ENCODE measurements around the gene BCL6B. TPM values are rescaled to one million over a fixed set of nuclear protein-coding genes. Genes with fewer than 3 reads are reported as not detected.

The BCL6B gene
- total RNA-seq, 2 donors from 2014 or later: 6.1 to 9.2 TPM

DNA sequence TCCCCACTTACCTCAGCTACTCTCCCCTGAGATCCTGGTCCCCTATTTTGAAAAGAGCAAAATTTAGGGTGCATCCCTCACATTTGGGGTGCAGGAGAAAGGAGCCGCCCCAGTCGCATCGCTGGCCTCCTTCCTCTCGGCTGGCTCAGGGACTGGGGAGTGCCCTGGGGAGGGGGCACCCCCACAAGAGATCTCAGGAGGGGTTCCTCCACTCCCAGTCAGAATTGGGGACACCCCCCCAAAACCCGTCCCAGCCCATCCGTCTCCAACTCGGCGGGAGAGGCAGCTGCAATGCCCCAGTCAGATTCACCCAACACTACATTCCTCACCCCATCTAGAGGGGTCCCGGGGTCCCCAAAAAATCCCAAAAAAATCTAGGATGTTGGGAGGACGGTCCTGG is 3.5 kb upstream of the BCL6B start:
- H3K4me3 ChIP-seq: peak overlapping the region; percentile 58 to 60
- TF ChIP-seq, protein P1, sequence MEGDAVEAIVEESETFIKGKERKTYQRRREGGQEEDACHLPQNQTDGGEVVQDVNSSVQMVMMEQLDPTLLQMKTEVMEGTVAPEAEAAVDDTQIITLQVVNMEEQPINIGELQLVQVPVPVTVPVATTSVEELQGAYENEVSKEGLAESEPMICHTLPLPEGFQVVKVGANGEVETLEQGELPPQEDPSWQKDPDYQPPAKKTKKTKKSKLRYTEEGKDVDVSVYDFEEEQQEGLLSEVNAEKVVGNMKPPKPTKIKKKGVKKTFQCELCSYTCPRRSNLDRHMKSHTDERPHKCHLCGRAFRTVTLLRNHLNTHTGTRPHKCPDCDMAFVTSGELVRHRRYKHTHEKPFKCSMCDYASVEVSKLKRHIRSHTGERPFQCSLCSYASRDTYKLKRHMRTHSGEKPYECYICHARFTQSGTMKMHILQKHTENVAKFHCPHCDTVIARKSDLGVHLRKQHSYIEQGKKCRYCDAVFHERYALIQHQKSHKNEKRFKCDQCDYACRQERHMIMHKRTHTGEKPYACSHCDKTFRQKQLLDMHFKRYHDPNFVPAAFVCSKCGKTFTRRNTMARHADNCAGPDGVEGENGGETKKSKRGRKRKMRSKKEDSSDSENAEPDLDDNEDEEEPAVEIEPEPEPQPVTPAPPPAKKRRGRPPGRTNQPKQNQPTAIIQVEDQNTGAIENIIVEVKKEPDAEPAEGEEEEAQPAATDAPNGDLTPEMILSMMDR (IDR thresholded peaks at IDR 0.05): no peak
- H3K4me1 ChIP-seq: peaks cover 0 to 63% of the 10 kb centered on the region in 2 donors
- H3K36me3 ChIP-seq: peaks cover 7% of the 10 kb centered on the region
- H3K27me3 ChIP-seq: peaks cover 0 to 5% of the 10 kb centered on the region in 2 donors
- H3K9me3 ChIP-seq: no peaks in the 10 kb centered on the region
- DNase-seq (ENCODE audit: low spot score): no peak
- peak overlapping the region; percentile 85 to 87 for H3K27ac ChIP-seq

DNA sequence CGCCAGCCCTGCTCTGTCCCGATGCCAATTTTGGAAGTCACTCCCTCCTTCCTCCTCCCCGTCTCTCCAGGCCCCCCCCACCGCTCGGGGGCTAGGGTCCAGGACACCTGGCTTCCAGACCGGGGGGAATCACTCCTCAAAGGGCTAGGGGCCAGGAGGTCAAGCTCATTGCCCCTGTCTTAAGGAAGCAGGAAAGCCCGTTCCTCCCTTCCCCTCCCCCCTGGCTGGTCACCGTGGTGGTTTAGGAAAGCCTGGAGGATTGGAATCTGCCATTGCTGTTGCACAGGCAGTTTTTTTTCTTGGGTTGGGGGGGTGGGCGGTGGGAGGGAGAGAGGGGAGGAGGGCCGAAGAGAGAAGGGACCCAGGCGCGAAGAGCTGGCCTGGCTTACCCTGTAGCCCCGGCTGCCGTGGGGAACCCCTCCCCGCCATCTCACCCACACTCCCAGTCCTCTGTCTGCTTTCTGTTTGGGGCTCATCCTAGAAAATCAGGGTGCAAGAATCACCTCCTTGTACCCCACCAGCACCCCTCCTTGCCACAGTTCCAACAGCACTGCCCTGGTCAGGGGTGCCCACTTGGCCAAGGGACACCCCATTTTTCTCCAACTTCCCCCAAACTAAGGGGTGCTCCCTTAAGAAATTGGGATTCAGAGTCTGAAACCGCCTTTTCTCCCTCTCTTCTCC is 2.9 kb upstream of the BCL6B start:
- peak overlapping the region; percentile 58 to 60 for H3K4me3 ChIP-seq
- peak overlapping the region; percentile 85 to 87 for H3K27ac ChIP-seq
- peaks cover 0 to 67% of the 10 kb centered on the region in 2 donors for H3K4me1 ChIP-seq
- H3K9me3 ChIP-seq: no peaks in the 10 kb centered on the region
- no peak for DNase-seq (ENCODE audit: low spot score)
- TF ChIP-seq, protein P1 (IDR thresholded peaks at IDR 0.05): no peak
- H3K27me3 ChIP-seq: peaks cover 0 to 5% of the 10 kb centered on the region in 2 donors
- peaks cover 7% of the 10 kb centered on the region for H3K36me3 ChIP-seq

DNA sequence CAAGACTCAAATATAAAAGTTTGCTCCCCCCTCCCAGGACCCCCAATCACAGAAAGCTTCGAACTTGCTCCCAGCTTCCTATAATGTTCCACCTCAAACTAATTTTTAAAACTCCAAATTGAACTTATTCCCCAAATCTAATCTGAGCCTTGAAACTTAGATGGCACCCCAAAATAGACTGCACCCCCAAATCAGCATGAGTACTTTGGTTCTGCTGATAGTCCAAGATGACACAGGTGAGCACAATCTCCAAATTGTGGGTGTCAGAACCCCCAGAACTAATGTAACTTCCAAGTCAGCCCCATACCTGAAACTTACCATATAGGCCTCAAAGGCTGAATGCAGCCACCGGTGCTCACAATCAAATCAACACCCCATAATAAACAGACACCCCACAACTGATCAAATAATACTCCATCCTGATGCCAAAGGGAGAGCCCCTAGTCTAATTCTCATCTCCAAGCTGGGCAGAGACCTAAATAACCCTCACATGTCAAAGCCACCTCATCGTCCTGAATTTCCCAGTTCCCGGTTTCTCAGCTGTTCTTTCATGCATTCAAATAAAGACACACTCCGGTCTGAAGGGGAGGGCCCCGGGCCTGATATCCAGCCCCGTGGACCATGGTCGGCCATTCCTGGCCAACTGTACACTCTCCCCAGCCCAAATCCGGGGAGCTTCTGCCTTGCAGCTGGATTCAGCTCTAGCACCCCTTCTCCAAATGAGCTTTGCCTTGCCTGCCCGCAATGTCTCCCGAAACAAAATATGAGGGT is 1.8 kb upstream of the BCL6B start:
- DNase-seq (ENCODE audit: low spot score): no peak
- Histone ChIP-seq H3K4me3 (peak overlapping the region in 1 of 2 donors; percentile 47), H3K27me3 (peaks cover 0 to 5% of the 10 kb centered on the region in 2 donors), H3K36me3 (peaks cover 7% of the 10 kb centered on the region), H3K27ac (peak overlapping the region; percentile 85 to 87), H3K9me3 (no peaks in the 10 kb centered on the region), H3K4me1 (peaks cover 0 to 60% of the 10 kb centered on the region in 2 donors)
- TF ChIP-seq, protein P1 (IDR thresholded peaks at IDR 0.05): no peak

DNA sequence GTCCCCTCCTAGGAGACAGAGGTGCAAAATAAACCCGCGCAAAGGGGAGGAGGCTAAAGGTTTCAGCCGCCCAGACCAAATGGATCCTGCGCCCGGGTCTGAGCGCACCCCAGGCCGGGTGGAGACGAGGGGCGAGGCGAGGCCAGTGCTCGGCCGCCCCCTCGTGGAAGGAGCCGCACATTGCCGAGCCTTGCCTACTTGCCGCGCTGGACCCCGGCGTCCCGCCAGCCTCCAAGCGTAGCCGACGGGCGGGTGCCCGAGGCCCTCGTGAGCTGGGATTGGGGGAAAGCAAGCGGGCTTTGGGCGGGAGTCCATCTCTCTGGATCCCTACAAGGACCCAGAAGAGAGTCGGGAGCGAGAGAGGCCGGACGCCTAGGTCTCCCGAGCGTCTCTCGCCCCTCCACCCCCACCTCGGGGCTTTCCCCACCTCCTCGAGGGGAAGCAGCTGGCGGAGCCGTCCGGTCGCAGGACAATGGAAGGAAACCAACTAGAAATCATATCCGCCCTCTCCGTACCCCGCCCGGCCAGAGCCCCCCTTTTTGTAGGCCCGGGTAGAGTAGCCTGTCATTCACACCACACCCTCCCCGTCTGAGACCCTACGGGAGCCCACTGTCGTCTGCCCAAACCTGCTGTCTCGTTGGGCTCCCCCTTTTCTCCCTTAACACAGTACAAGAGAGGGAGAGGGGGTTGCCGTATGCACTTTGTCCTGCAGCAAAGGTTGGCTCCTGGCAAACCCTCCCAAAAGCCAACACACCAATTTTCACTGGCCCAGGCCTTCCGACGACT is 664 bp upstream of the BCL6B start:
- Histone ChIP-seq H3K27me3 (peaks cover 0 to 5% of the 10 kb centered on the region in 2 donors), H3K36me3 (no peaks in the 10 kb centered on the region), H3K4me3 (peak overlapping the region; percentile 20 to 47), H3K4me1 (peaks cover 0 to 60% of the 10 kb centered on the region in 2 donors), H3K27ac (peak overlapping the region; percentile 85 to 87), H3K9me3 (no peaks in the 10 kb centered on the region)
- peak; percentile 78 for DNase-seq (ENCODE audit: low spot score)
- TF ChIP-seq, protein P1 (IDR thresholded peaks at IDR 0.05): peak; percentile 95 to 97

DNA sequence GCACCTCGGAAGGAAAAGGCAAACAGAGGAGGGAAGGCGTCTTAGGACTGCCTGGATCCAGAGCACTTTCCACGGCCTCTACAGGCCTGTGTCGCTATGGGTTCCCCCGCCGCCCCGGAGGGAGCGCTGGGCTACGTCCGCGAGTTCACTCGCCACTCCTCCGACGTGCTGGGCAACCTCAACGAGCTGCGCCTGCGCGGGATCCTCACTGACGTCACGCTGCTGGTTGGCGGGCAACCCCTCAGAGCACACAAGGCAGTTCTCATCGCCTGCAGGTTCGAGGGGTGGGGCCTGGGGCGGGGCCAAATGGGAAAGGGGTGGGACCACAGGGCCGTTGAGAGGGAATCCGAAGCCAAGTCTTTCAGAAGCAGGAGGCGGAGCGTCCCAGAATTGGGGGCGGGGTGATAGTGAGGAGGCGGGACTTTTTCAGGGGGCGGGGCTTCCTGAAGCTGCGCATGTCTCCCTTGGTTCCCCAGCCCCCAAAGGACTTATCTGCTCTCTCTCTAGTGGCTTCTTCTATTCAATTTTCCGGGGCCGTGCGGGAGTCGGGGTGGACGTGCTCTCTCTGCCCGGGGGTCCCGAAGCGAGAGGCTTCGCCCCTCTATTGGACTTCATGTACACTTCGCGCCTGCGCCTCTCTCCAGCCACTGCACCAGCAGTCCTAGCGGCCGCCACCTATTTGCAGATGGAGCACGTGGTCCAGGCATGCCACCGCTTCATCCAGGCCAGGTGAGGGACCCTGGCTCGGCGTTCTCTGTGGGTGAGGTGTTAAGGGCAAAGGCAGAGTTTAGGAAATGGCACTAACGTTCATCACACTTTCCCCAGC is 939 bp downstream of the BCL6B start:
- Histone ChIP-seq H3K27ac (peak overlapping the region; percentile 85 to 87), H3K9me3 (no peaks in the 10 kb centered on the region), H3K27me3 (peaks cover 0 to 5% of the 10 kb centered on the region in 2 donors), H3K4me1 (peaks cover 0 to 52% of the 10 kb centered on the region in 2 donors), H3K4me3 (peak overlapping the region; percentile 35 to 47), H3K36me3 (no peaks in the 10 kb centered on the region)
- TF ChIP-seq, protein P1 (IDR thresholded peaks at IDR 0.05): no peak
- peak; percentile 94 for DNase-seq (ENCODE audit: low spot score)
